Gastroesophageal sphincter (tissue), 4 donors: ENCODE results near the gene TTBK2. TPM values are rescaled to one million over a fixed set of nuclear protein-coding genes. Genes with fewer than 3 reads are reported as not detected.

ENCODE experiments used
- ATAC-seq: fragments of 150-250 bp; one replicate; pipeline ENCODE4 v1.9.1; 2016; ENCODE audit warnings: mild to moderate bottlenecking, moderate library complexity
- H3K27ac ChIP-seq, 4 donors: fragments of 200-600 bp; sonication (generic) in 3 of 4; 1 replicate in 3 of 4; 2 replicates in 1 of 4; pipeline ENCODE4 v1.5.1; 2016 to 2019
- H3K27me3 ChIP-seq: fragments of 200-600 bp; sonication (generic); one replicate; pipeline ENCODE4 v1.5.1; 2019
- H3K36me3 ChIP-seq, 2 donors: fragments of 200-600 bp; sonication (generic); one replicate each; pipeline ENCODE4 v1.5.1; 2019; ENCODE audit warnings: control low read depth in 1 of 2
- H3K4me1 ChIP-seq, 3 donors: fragments of 200-600 bp; sonication (generic); 1 replicate in 2 of 3; 2 replicates in 1 of 3; pipeline ENCODE4 v1.5.1; 2016 to 2019; ENCODE audit warnings: control low read depth in 2 of 3
- H3K4me3 ChIP-seq, 2 donors: fragments of 200-600 bp; sonication (generic); one replicate each; pipeline ENCODE4 v1.5.1; 2019; ENCODE audit warnings: mild to moderate bottlenecking in 1 of 2, moderate library complexity in 1 of 2
- H3K9me3 ChIP-seq, 3 donors: fragments of 200-600 bp; sonication (generic); one replicate each; pipeline ENCODE4 v1.5.1; 2017 to 2019; ENCODE audit warnings: control low read depth in 2 of 3
- EP300 ChIP-seq: sonication (generic); formaldehyde crosslinking; IDR thresholded peaks from one replicate; pipeline ENCODE4 v1.6.1; 2017; ENCODE audit warnings: antibody characterized with exemption, mild to moderate bottlenecking
- POLR2A ChIP-seq, 2 donors: fragments of 450-650 bp; IDR thresholded peaks; one replicate each; pipeline ENCODE4 v1.6.1; 2017; ENCODE audit warnings: antibody characterized with exemption in 2 of 2, mild to moderate bottlenecking in 2 of 2, moderate library complexity in 1 of 2
- POLR2AphosphoS5 ChIP-seq: sonication (generic); formaldehyde crosslinking; IDR thresholded peaks from one replicate; pipeline ENCODE4 v1.6.1; 2017; ENCODE audit warnings: antibody characterized with exemption
- WGBS, 2 donors: methylation state at CpG; one replicate each; pipeline ENCODE4 v1.1.5; 2018; ENCODE audit warnings: low coverage in 1 of 2; 5-methylcytosine and 5-hydroxymethylcytosine counted together
- total RNA-seq, 4 donors: library from RNA; depleted of rRNA; stranded (reverse); fragments of >200 nt; gene quantifications; one replicate each; pipeline ENCODE4 v1.1.0, GENCODE V29; 2016
- TF ChIP-seq, protein P1 (sequence below), 4 experiments: fragments of 200-600 bp in 2 of 4; fragments of 450-650 bp in 2 of 4; sonication (generic) in 1 of 4; IDR thresholded peaks; one replicate each; pipeline ENCODE4 v1.5.1; 2017 to 2019; ENCODE audit warnings: antibody characterized with exemption in 4 of 4, mild to moderate bottlenecking in 2 of 4, moderate library complexity in 2 of 4

TTBK2 gene
- total RNA-seq, 4 donors from 2014 or later, result 21.2 to 24.4 (median 23.2) TPM

GRCh38 chr15:42798802-42799201 is 121.8 kb downstream of the TTBK2 start:
- Histone ChIP-seq H3K9me3 (no peaks in the 10 kb centered on the region), H3K27me3 (no peaks in the 10 kb centered on the region), H3K27ac (no peak overlapping the region), H3K4me1 (no peaks in the 10 kb centered on the region), H3K36me3 (peaks cover 0 to 50% of the 10 kb centered on the region in 2 donors), H3K4me3 (no peak overlapping the region)
- 92 to 96% methylated on average over 10 to 11 of the region's 11 CpGs for WGBS, 2 donors
- ATAC-seq, result no peak
- no peak for TF ChIP-seq POLR2AphosphoS5
- TF ChIP-seq, protein P1, sequence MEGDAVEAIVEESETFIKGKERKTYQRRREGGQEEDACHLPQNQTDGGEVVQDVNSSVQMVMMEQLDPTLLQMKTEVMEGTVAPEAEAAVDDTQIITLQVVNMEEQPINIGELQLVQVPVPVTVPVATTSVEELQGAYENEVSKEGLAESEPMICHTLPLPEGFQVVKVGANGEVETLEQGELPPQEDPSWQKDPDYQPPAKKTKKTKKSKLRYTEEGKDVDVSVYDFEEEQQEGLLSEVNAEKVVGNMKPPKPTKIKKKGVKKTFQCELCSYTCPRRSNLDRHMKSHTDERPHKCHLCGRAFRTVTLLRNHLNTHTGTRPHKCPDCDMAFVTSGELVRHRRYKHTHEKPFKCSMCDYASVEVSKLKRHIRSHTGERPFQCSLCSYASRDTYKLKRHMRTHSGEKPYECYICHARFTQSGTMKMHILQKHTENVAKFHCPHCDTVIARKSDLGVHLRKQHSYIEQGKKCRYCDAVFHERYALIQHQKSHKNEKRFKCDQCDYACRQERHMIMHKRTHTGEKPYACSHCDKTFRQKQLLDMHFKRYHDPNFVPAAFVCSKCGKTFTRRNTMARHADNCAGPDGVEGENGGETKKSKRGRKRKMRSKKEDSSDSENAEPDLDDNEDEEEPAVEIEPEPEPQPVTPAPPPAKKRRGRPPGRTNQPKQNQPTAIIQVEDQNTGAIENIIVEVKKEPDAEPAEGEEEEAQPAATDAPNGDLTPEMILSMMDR (IDR thresholded peaks at IDR 0.05), result no peak

- TF ChIP-seq, protein P1 (IDR thresholded peaks at IDR 0.05), result no peak
- no peak for TF ChIP-seq POLR2AphosphoS5
- no peak for TF ChIP-seq EP300
- TF ChIP-seq POLR2A (IDR thresholded peaks at IDR 0.05), result no peak
- Histone ChIP-seq H3K4me3 (no peak overlapping the region), H3K4me1 (no peaks in the 10 kb centered on the region), H3K27me3 (no peaks in the 10 kb centered on the region), H3K9me3 (no peaks in the 10 kb centered on the region), H3K36me3 (peaks cover 0 to 48% of the 10 kb centered on the region in 2 donors), H3K27ac (no peak overlapping the region)
- ATAC-seq, result no peak
- 76 to 80% methylated on average over 3 to 5 of the region's 5 CpGs for WGBS, 2 donors
These were observed 123.4 kb downstream of the TTBK2 start for GRCh38 chr15:42796955-42797782.

GRCh38 chr15:42788725-42789124 is 131.9 kb downstream of the TTBK2 start:
- H3K27me3 ChIP-seq, result no peaks in the 10 kb centered on the region
- TF ChIP-seq, protein P1 (IDR thresholded peaks at IDR 0.05), result no peak
- TF ChIP-seq EP300 (no peak), POLR2A (IDR thresholded peaks at IDR 0.05) (no peak), POLR2AphosphoS5 (no peak)
- no peak overlapping the region for H3K4me3 ChIP-seq
- H3K9me3 ChIP-seq, result no peaks in the 10 kb centered on the region
- no peak for ATAC-seq
- no peak overlapping the region for H3K27ac ChIP-seq
- peaks cover 0 to 42% of the 10 kb centered on the region in 2 donors for H3K36me3 ChIP-seq
- H3K4me1 ChIP-seq, result no peaks in the 10 kb centered on the region

- no peaks in the 10 kb centered on the region for H3K27me3 ChIP-seq
- peaks cover 0 to 41% of the 10 kb centered on the region in 2 donors for H3K36me3 ChIP-seq
- 85 to 90% methylated on average over 2 to 5 of the region's 5 CpGs for WGBS, 2 donors
- H3K4me3 ChIP-seq, result no peak overlapping the region
- H3K9me3 ChIP-seq, result no peaks in the 10 kb centered on the region
- ATAC-seq, result no peak
- no peaks in the 10 kb centered on the region for H3K4me1 ChIP-seq
- TF ChIP-seq, protein P1 (IDR thresholded peaks at IDR 0.05), result no peak
- no peak for TF ChIP-seq POLR2A (IDR thresholded peaks at IDR 0.05)
- TF ChIP-seq EP300, result no peak
- TF ChIP-seq POLR2AphosphoS5, result no peak
- no peak overlapping the region for H3K27ac ChIP-seq
These were observed 133.6 kb downstream of the TTBK2 start for GRCh38 chr15:42786978-42787377.

- Histone ChIP-seq H3K27me3 (no peaks in the 10 kb centered on the region), H3K27ac (no peak overlapping the region), H3K4me3 (no peak overlapping the region), H3K9me3 (no peaks in the 10 kb centered on the region), H3K36me3 (peaks cover 0 to 30% of the 10 kb centered on the region in 2 donors), H3K4me1 (no peaks in the 10 kb centered on the region)
- 88 to 94% methylated on average over 2 of the region's 2 CpGs for WGBS, 2 donors
- no peak for ATAC-seq
- no peak for TF ChIP-seq EP300
- TF ChIP-seq, protein P1 (IDR thresholded peaks at IDR 0.05), result no peak
- TF ChIP-seq POLR2AphosphoS5, result no peak
- no peak for TF ChIP-seq POLR2A (IDR thresholded peaks at IDR 0.05)
These were observed 135.0 kb downstream of the TTBK2 start for GRCh38 chr15:42785569-42785968.
